CD4-positive, alpha-beta T cell treated with Interleukin-6 at 100 ng/mL for 8 hours (primary cell): ENCODE data around the gene MMP17.
A peak's percentile ranks its signal among the peaks of the same experiment; 100 is the strongest.
"Not testable (repeated sequence)": the region's sequence is repeated elsewhere in the genome, so short reads cannot be mapped to it uniquely, and the experiment has no call there.

ENCODE experiments used
- DNase-seq: peaks from one replicate; pipeline ENCODE4 v3.0.0-alpha.2; 2020; ENCODE audit warnings: mixed read lengths, low spot score

Gene MMP17

DNA sequence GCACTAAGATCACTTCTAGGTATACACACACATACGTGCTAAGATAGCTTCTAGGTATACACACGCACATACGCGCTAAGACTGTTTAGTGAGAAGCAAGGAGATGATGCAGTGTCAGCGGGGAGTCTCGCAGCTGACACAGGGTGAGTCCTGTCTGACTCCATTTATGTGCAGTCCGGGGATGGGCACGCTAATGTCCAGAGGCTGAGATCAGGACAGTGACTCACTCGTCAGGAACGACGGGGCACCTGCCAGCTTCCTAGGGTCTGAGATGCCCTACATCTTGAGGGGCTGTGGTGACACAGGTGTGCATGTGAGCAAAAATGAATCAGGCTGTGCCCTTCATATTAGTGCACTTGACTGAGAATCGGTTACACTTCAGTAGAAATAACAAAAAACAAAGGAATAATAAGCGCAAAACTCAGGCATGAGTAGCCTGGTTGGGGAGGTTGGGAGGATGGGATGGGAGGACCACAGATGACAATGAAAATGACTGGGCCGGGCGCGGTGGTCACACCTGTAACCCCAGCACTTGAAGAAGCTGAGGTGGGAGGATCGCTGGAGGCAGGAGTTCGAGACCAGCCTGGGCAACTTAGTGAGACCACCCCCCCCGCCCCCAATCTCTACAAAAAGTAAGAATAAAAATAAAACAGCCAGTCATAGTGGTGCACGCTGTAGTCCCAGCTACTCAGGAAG is 37.1 kb downstream of the MMP17 start:
- DNase-seq = no peak

DNA sequence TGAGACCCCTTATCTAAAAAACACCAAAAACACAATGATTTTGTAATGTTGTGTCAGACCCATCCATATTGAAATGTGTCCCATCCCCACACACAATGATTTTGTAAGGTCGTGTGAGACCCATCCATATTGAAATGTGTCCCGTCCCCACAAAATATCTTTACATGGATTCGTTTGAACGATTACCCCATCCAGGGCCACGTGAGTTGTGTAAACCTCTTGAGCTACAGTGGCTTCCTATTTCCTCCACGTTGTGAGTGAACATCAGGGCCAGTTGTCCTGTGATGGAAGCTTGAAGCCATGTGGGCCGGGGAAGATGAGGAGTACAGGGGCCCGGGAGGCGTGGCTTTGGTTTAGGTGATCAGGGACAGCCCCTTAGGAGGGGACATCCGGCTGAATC is 39.3 kb downstream of the MMP17 start:
- DNase-seq = no peak

DNA sequence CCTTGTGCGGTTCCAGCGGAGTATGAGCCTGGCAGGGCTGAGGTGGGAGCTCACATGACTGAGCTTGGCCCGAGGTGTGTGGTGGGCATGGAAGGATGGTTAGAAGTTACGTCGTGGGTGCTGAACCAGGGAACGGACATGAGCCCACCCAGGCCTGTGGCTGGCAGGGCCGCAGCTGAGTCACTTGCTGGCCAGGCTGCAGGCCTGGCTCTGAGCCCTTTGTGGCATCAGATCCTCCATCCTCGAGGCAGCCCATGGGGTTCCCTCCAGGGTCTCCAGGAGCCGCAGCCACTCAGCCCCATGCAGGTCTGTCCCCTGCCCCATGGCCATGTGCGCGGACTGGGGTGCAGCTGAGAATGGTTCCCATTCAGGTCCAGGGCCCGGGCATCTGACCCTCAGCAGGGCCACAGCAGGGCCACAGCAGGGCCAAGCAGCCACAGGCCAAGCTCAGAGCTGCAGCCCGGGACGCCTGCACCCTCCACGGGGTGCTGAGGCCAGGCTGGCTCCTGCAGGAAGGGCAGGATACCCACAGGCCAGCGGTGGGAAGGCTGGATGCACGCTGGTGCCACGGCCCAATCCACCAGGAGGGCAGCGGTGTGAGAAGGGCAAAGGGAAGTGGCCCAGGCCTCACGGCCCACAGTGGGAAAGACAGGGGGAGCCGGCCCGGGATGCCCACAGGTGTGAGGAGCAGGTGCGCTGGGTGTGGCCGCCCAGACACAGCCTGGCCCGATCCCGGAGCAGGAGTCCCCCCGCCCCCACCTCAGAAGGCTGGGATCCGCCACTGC is 39.9 kb downstream of the MMP17 start:
- DNase-seq = no peak

DNA sequence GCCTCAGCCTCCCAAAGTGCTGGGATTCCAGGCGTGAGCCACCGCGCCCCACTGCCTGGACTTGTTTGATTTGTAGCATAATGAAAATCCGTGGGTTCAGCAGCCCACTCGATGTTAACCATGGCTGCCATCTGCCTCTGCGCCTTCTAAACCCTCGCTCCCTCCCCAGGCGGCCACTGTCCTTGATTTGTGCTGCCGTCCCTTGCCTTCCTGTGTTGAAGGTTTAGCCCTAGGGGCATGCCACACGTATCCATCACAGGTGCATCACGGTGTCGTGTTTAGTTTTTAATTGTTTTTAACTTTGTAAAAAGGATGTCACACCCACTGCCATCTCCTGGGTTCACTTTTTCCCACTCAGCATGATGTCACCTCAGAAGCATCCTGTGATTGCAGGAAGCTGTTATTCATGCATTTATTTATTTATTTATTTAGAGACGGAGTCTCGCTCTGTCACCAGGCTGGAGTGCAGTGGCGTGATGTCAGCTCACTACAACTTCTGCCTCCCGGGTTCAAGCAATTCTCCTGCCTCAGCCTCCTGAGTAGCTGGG is 41.8 kb downstream of the MMP17 start:
- DNase-seq = no peak

DNA sequence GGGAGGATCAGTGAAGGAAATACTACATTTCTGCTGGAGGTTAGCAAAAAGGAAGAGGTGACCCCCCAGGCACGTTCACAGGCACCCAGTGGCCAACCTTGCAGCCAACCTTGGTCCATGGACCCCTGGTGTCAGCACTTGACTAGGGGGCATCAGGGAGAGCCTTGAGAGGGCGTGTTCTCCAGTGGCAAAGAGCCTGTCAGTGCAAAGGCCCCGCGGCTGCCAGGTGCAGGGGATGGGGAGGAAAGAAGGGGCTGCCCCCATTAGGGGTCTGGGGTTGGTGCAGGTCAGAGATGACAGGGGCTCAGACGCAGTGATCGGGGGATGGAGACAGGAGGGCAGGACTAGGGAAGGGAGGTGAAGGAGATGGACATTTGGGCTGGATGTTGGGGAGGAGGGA is 43.5 kb downstream of the MMP17 start:
- DNase-seq = no peak

DNA sequence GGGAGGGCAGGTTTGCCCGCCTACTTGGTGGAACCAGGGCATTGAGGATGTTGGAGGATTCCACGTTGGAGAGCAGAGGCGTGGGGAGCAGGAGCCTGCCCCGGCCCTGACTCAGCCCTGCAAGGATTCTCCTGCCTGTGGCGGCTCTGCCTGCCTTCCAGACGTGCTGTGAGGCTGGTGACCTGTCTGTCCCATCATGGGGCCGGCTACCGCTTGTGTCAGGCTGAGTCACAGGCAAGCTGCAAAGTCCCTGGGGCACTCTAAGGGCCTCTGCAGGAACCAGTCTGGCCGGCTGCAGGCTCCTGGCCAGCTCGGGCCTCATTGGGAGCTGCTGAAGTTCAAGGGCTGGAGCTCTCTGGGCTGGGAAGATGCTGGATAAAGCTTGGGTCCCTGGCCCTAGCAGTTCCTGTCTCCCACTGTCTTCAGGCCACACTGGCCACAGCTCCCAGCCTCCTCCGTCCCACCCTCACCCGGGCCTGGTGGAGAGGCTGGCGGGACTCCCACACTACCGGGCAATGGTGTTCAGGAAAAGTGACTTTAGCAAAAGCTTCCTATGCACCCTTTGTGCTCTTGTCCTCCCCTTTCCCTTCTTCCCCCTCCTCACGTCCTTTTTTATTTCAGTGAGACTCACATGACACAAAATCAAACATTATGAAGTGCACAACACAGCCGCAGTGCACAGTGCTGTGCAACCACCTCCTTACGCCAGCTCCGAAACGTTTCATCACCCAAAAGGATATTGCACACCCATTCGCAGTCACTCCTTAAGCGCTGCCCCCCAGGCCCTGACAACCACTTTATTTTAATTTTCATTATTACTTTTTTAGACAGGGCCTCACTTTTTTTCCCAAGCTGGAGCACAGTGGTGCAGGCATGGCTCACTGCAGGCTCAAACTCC is 44.2 kb downstream of the MMP17 start:
- DNase-seq = no peak

- DNase-seq = no peak
Observed at GRCh38 chr12:131873293-131873692, 45.1 kb downstream of the MMP17 start.

DNA sequence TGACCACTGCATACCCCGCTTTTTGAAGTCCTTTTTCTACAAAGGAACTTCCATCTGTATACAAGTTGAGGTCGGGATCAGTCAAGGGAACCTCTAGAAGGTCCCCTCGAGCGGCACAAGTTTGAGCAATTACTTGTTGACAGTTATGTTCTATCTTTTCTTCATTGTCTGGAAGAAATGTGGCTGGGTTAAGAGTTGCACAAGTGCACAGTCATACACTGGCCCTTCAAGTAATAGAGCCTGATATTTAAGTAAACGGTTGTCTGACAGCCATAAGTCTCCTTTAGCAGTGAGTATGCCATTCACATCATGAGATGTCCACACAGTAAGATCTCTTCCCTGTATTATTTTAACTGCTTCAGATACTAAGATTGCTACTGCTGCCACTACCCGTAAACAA is 46.8 kb downstream of the MMP17 start:
- DNase-seq = not testable (repeated sequence)

DNA sequence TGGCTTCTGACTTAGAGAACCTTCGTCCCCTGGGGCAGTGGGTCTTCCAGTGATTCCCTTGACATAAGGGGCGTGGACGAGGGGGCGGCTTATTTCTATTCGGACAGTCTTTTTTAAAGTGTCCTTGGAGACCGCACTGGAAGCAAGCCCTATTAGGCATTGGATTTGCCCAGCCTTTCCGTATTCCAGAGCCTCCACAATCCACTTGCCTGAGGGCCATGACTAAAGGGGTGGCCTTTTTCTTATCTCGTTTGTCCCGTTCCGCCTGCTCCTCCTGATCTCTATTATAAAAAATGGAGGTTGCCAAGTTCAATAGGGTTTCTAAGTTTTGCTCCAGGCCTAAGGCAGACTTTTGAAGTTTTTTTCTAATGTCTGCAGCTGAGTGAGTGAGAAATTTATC is 49.0 kb downstream of the MMP17 start:
- not testable (repeated sequence) for DNase-seq

GRCh38 chr12:131878436-131878835 is 50.2 kb downstream of the MMP17 start:
- DNase-seq = not testable (repeated sequence)

GRCh38 chr12:131882804-131883520 is 54.8 kb downstream of the MMP17 start:
- DNase-seq = no peak

GRCh38 chr12:131883521-131883900 is 55.3 kb downstream of the MMP17 start:
- no peak for DNase-seq

DNA sequence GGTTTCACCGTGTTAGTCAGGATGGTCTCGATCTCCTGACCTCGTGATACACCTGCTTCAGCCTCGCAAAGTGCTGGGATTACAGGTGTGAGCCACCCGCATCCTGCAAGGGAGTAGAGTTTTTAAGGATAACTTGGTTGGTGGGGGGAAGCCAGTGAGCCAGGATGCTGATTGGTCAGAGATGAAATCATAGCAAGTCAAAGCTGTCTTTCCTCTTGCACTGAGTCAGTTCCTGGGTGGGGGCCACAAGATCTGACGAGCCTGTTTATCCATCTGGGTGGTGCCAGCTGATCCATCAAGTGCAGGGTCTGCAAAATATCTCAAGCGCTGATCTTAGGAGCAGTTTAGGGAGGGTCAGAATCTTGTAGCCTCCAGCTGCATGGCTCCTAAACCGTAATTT is 56.9 kb downstream of the MMP17 start:
- not testable (repeated sequence) for DNase-seq

- DNase-seq = no peak
Observed at GRCh38 chr12:131885543-131886057, 57.4 kb downstream of the MMP17 start.

DNA sequence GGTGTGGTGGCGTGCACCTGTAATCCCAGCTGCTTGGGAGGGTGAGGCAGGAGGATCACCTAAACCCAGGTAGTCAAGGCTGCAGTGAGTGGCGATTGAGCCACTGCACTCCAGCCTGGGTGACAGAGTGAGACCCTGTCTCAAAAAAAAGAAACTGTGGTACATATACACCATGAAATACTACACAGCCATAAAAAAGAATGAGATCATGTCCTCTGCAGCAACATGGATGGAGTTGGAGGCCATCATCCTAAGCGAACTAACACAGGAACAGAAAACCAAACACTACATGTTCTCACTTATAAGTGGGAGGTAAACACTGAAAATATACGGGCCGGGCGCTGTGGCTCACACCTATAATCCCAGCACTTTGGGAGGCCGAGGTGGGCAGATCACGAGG is 63.5 kb downstream of the MMP17 start:
- not testable (repeated sequence) for DNase-seq

- DNase-seq = no peak
Observed at GRCh38 chr12:131892711-131893604, 64.8 kb downstream of the MMP17 start.

DNA sequence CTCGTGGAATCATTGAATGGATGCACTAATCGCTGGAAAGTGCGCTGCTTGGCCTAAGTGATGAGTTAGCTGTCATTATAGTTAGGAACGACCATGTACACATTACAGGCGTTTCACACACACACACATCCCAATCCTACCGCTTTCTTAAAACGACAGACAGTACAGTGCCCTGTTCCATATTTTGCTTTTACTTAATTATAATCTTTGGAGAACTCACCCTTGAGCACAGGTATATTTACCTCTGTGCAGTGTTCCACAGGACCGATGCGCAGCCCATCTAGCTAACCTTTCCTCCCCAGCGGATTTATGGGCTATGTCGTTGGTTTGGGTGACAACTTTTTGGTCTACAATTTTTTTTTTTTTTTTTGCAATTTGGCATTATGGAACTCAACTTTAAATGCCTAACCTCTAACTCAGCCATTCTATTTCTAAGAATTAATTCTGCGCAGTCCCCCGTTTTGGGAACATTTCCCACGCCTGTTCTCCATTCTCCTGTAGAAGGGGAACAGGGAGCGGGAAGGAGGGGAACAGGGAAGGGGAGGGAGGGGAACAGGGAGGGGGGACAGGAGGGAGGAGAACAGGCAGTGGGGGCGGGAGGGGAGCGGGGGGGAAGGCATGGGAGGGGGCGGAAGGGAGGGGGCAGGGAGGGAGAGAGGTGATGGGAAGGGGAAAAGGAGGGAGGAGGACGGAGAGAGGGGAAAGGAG is 65.6 kb downstream of the MMP17 start:
- DNase-seq = no peak

DNA sequence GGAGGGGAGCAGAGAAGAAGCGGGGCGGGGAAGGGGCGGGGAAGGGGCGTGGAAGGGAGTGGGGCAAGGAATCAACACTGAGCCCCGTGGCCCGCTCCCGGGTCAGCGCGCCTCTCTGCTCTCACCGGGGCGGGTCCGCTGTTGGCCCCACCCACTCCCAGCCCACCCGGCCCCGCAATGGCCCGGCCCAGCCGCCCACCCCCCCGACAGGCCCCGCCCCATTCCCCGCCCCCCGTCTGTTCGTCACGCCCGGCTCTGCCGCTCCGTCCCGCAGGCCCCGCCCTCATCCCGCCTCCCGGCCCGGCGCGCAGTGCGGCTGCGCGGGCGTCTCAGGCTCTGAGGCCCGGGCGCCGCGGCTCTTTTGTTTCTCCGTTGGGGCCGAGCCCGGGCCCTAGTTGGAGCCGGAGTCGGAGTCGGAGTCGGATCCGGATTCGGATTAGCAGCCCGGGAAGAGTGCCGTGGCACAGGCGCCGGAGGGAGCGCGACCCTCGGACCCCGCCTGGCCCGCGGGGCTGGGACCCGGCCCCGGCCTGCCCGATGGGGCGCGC is 66.2 kb downstream of the MMP17 start, which contains the start of gene ULK1:
Gene ULK1, plus strand, starts transcription at position 310 of the 548 bp plus-strand sequence. CDS start 380 bp downstream, outside the sequence.
- peak; percentile 91 for DNase-seq

GRCh38 chr12:131894981-131895639 is 66.9 kb downstream of the MMP17 start:
- DNase-seq = no peak
